Parathyroid adenoma (tissue), 2 donors: Measurements from ENCODE around the gene ANKRD37.
"Not testable (repeated sequence)": the region's sequence is repeated elsewhere in the genome, so short reads cannot be mapped to it uniquely, and the experiment has no call there.

Source experiments
- H2AFZ ChIP-seq: fragments of 300-600 bp; sonication (generic); one replicate; pipeline ENCODE4 v1.7.0; 2017; ENCODE audit warnings: antibody characterized with exemption, mild to moderate bottlenecking
- H3K27ac ChIP-seq: fragments of 300-600 bp; sonication (generic); one replicate; pipeline ENCODE4 v1.7.0; 2017
- H3K27me3 ChIP-seq: fragments of 300-600 bp; sonication (generic); one replicate; pipeline ENCODE4 v1.7.0; 2017; ENCODE audit warnings: low read length; ENCODE audit not compliant: control insufficient read depth, insufficient read depth
- H3K36me3 ChIP-seq: fragments of 300-600 bp; sonication (generic); one replicate; pipeline ENCODE4 v1.7.0; 2017; ENCODE audit warnings: low read length; ENCODE audit not compliant: control insufficient read depth, insufficient read depth
- H3K4me1 ChIP-seq: fragments of 300-600 bp; sonication (generic); one replicate; pipeline ENCODE4 v1.7.0; 2017; ENCODE audit warnings: control low read depth
- H3K4me2 ChIP-seq: fragments of 300-600 bp; sonication (generic); one replicate; pipeline ENCODE4 v1.7.0; 2017; ENCODE audit warnings: low read length
- H3K4me3 ChIP-seq: fragments of 300-600 bp; sonication (generic); one replicate; pipeline ENCODE4 v1.7.0; 2017; ENCODE audit warnings: low read depth, low read length
- H3K79me2 ChIP-seq: fragments of 300-600 bp; sonication (generic); one replicate; pipeline ENCODE4 v1.7.0; 2017; ENCODE audit warnings: control low read depth
- H3K9ac ChIP-seq: fragments of 300-600 bp; sonication (generic); one replicate; pipeline ENCODE4 v1.7.0; 2017; ENCODE audit warnings: mild to moderate bottlenecking
- H3K9me3 ChIP-seq: fragments of 300-600 bp; sonication (generic); one replicate; pipeline ENCODE4 v1.7.0; 2017; ENCODE audit warnings: low read length; ENCODE audit not compliant: control insufficient read depth
- CTCF ChIP-seq: fragments of 300-600 bp; sonication (generic); IDR thresholded peaks from one replicate; pipeline ENCODE4 v1.7.0; 2017; ENCODE audit warnings: antibody characterized with exemption, mild to moderate bottlenecking
- donor health status: primary hyperparathyroidism.

Gene ANKRD37

GRCh38 chr4:185359767-185360446 is 36.7 kb upstream of the ANKRD37 start:
- Histone ChIP-seq H2AFZ (no peak overlapping the region), H3K9ac (no peak overlapping the region), H3K4me3 (no peak overlapping the region), H3K27me3 (no peaks in the 10 kb centered on the region), H3K4me1 (no peaks in the 10 kb centered on the region), H3K9me3 (no peaks in the 10 kb centered on the region), H3K4me2 (no peak overlapping the region), H3K27ac (no peak overlapping the region), H3K79me2 (no peaks in the 10 kb centered on the region), H3K36me3 (no peaks in the 10 kb centered on the region)
- no peak for TF ChIP-seq CTCF

- H3K27me3 ChIP-seq, result no peaks in the 10 kb centered on the region
- H3K36me3 ChIP-seq, result no peaks in the 10 kb centered on the region
- H3K4me3 ChIP-seq, result no peak overlapping the region
- no peak for TF ChIP-seq CTCF
- no peak overlapping the region for H3K9ac ChIP-seq
- no peaks in the 10 kb centered on the region for H3K4me1 ChIP-seq
- no peak overlapping the region for H3K4me2 ChIP-seq
- no peaks in the 10 kb centered on the region for H3K9me3 ChIP-seq
- no peak overlapping the region for H2AFZ ChIP-seq
- H3K27ac ChIP-seq, result no peak overlapping the region
- no peaks in the 10 kb centered on the region for H3K79me2 ChIP-seq
Observed at GRCh38 chr4:185361872-185362271, 34.8 kb upstream of the ANKRD37 start.

- not testable (repeated sequence) for H3K9ac ChIP-seq, H3K4me2 ChIP-seq, H3K27me3 ChIP-seq, H3K9me3 ChIP-seq, H3K27ac ChIP-seq, H3K79me2 ChIP-seq, H3K4me3 ChIP-seq, H3K36me3 ChIP-seq, H2AFZ ChIP-seq, H3K4me1 ChIP-seq
Observed at GRCh38 chr4:185362570-185362969, 34.1 kb upstream of the ANKRD37 start.

- H3K27me3 ChIP-seq, result no peaks in the 10 kb centered on the region
- H3K4me3 ChIP-seq, result no peak overlapping the region
- H3K27ac ChIP-seq, result no peak overlapping the region
- no peaks in the 10 kb centered on the region for H3K4me1 ChIP-seq
- no peak overlapping the region for H2AFZ ChIP-seq
- H3K9ac ChIP-seq, result no peak overlapping the region
- no peaks in the 10 kb centered on the region for H3K9me3 ChIP-seq
- no peak overlapping the region for H3K4me2 ChIP-seq
- H3K79me2 ChIP-seq, result no peaks in the 10 kb centered on the region
- H3K36me3 ChIP-seq, result no peaks in the 10 kb centered on the region
- no peak for TF ChIP-seq CTCF
Observed at GRCh38 chr4:185363251-185363650, 33.4 kb upstream of the ANKRD37 start.

GRCh38 chr4:185364886-185365285 is 31.8 kb upstream of the ANKRD37 start:
- H3K4me1 ChIP-seq, result no peaks in the 10 kb centered on the region
- no peak overlapping the region for H3K27ac ChIP-seq
- H3K9ac ChIP-seq, result no peak overlapping the region
- H3K79me2 ChIP-seq, result no peaks in the 10 kb centered on the region
- H3K27me3 ChIP-seq, result no peaks in the 10 kb centered on the region
- TF ChIP-seq CTCF, result no peak
- no peak overlapping the region for H3K4me2 ChIP-seq
- H3K36me3 ChIP-seq, result no peaks in the 10 kb centered on the region
- H2AFZ ChIP-seq, result no peak overlapping the region
- H3K4me3 ChIP-seq, result no peak overlapping the region
- H3K9me3 ChIP-seq, result no peaks in the 10 kb centered on the region
